Measurements from ENCODE around the gene ERI3. TPM values are rescaled to one million over a fixed set of nuclear protein-coding genes. Genes with fewer than 3 reads are reported as not detected.

Gene ERI3
- total and polyA plus RNA-seq, 2 donors (not counting 3 experiments of a cell fraction or from before 2014, with no cell fraction given), result 45.3 to 94.0 TPM

DNA sequence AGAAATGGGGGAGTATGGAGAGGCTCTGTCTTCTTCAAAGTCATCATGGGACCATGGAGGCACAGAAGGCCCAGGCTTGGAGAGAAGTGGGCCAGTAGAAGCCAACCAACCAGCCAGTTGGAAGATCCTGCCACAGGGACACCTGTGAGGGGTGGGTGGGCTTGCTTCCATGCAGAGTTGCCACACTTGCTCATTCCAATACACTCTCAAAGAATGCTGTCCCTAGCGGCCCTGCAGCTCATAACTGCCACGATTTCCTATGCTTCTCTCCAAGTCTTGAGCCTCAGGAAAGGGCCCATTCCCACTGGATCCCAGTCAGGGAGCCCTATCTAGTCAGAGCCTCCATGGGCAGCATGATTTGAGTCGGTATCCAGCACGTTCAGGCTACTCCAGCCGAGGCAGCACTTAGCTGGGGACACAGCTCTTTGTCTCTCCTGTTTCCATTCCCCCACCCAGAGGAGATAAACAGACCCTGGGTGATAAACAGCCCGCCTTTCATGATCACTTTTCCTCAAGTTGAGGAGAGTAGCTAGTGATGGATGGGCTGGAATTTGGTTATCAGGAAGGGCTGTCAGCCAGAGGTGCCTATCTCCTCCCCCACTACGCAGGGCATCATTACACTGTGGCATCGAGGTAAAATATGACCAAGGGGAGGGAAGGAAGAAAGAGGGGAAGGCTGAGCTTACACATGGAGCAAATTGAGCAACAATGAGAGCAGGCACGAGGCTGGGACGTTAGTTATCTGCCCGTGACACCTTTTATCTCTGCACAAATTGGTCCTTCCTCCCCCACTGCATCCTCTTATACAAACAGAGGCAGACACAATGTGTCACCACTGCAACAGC lies 64.6 kb downstream of the ERI3 start:
- FAIRE-seq, result no peak
- H3K79me2 ChIP-seq (ENCODE audit: control insufficient read depth, insufficient read depth, low read length), result no peaks in the 10 kb centered on the region
- no peak overlapping the region for H3K27ac ChIP-seq (ENCODE audit: insufficient read depth, low read depth, low read length)
- BruUV-seq (replicated peaks), result no TSS peak
- no peaks in the 10 kb centered on the region for H3K9me3 ChIP-seq (replicated peaks; ENCODE audit: control insufficient read depth, insufficient read depth, low read length)
- no peak for TF ChIP-seq POLR2A (IDR thresholded peaks at IDR 0.05; ENCODE audit: low read depth, low read length)
- TF ChIP-seq MYC (IDR thresholded peaks at IDR 0.05; ENCODE audit: low read depth, low read length), result no peak
- no peak for TF ChIP-seq POLR2AphosphoS5 (IDR thresholded peaks at IDR 0.05; ENCODE audit: insufficient read depth, low read depth, low read length)
- TF ChIP-seq FOS (IDR thresholded peaks at IDR 0.05; ENCODE audit: borderline replicate concordance, insufficient read depth, low read length), result no peak
- TF ChIP-seq, protein P1, sequence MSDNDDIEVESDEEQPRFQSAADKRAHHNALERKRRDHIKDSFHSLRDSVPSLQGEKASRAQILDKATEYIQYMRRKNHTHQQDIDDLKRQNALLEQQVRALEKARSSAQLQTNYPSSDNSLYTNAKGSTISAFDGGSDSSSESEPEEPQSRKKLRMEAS (IDR thresholded peaks at IDR 0.05; ENCODE audit: insufficient read depth, insufficient read length), result no peak
- no peak for TF ChIP-seq GATA2 (IDR thresholded peaks at IDR 0.05; ENCODE audit: insufficient read depth, insufficient read length, low read depth, low read length)
- no peak for TF ChIP-seq JUN (IDR thresholded peaks at IDR 0.05; ENCODE audit: borderline replicate concordance, insufficient read depth, insufficient read length, low read depth)
- TF ChIP-seq, protein P2, sequence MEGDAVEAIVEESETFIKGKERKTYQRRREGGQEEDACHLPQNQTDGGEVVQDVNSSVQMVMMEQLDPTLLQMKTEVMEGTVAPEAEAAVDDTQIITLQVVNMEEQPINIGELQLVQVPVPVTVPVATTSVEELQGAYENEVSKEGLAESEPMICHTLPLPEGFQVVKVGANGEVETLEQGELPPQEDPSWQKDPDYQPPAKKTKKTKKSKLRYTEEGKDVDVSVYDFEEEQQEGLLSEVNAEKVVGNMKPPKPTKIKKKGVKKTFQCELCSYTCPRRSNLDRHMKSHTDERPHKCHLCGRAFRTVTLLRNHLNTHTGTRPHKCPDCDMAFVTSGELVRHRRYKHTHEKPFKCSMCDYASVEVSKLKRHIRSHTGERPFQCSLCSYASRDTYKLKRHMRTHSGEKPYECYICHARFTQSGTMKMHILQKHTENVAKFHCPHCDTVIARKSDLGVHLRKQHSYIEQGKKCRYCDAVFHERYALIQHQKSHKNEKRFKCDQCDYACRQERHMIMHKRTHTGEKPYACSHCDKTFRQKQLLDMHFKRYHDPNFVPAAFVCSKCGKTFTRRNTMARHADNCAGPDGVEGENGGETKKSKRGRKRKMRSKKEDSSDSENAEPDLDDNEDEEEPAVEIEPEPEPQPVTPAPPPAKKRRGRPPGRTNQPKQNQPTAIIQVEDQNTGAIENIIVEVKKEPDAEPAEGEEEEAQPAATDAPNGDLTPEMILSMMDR (IDR thresholded peaks at IDR 0.05; ENCODE audit: extremely low read depth in 1 of 2, insufficient read depth in 1 of 2, low read depth in 1 of 2, low read length in 2 of 2), result no peak
- TF ChIP-seq EZH2 (IDR thresholded peaks at IDR 0.05; ENCODE audit: borderline replicate concordance, low read depth, low read length, severe bottlenecking), result no peak
- H3K4me2 ChIP-seq (ENCODE audit: insufficient read depth, low read length), result no peak overlapping the region
- no peak overlapping the region for H2AFZ ChIP-seq (ENCODE audit: low read depth, low read length)
- ChIA-PET POLR2A (no interaction called here), CTCF (interaction anchor here (0.6 to 1.2 kb wide), 3 partner anchors 14 to 184 kb away, joined by 3 to 4 read pairs (median 3); no protein-coding TSS in a partner anchor)
- no peak for DNase-seq (ENCODE audit: low read depth, low spot score)
- intact Hi-C loops (cut with micrococcal nuclease), result no loop called here
- no peaks in the 10 kb centered on the region for H4K20me1 ChIP-seq (replicated peaks; ENCODE audit: control insufficient read depth, extremely low read depth, insufficient read depth, low read length)
- no peak overlapping the region for H3K9ac ChIP-seq (replicated peaks; ENCODE audit: extremely low read depth, insufficient read depth, low read length)
- H3K4me3 ChIP-seq (replicated peaks in 1 of 3; ENCODE audit: insufficient read depth in 1 of 3, low read depth in 1 of 3, low read length in 3 of 3), result no peak overlapping the region
- dilution Hi-C loops (cut with MboI; ENCODE audit: extremely low pct_ligation_motif_present, low sequenced_read_pairs), result no loop called here
- H3K36me3 ChIP-seq (ENCODE audit: control insufficient read depth in 2 of 2, extremely low read depth in 1 of 2, insufficient read depth in 2 of 2, low read length in 2 of 2), result peaks cover 0 to 12% of the 10 kb centered on the region in 2 experiments
- no peaks in the 10 kb centered on the region for H3K9me1 ChIP-seq (replicated peaks; ENCODE audit: control insufficient read depth, extremely low read depth, insufficient read depth, low read length)
- no peaks in the 10 kb centered on the region for H3K4me1 ChIP-seq (ENCODE audit: control insufficient read depth, extremely low read depth, insufficient read depth, low read length)
- no peaks in the 10 kb centered on the region for H3K27me3 ChIP-seq (ENCODE audit: control insufficient read depth in 2 of 2, insufficient read depth in 2 of 2, low read length in 2 of 2)

Data from endothelial cell of umbilical vein (primary cell).